GM18870 (cell line): ENCODE data around the gene BTBD8.

Experiments
- ATAC-seq: cut with Tn5 transposase; IDR thresholded peaks from one replicate; pipeline ENCODE4 v1.9.1; 2021; ENCODE audit warnings: moderate library complexity; ENCODE audit not compliant: unreplicated experiment

The BTBD8 gene

GRCh38 chr1:92188436-92189255, 108.5 kb downstream of the BTBD8 start:
- no peak for ATAC-seq

GRCh38 chr1:92191726-92192125, 111.6 kb downstream of the BTBD8 start:
- no peak for ATAC-seq

- no peak for ATAC-seq
Measured at GRCh38 chr1:92192246-92192645, 112.1 kb downstream of the BTBD8 start.

- ATAC-seq, result no peak
Measured at GRCh38 chr1:92194511-92194910, 114.4 kb downstream of the BTBD8 start.

- ATAC-seq, result no peak
Measured at GRCh38 chr1:92201973-92202372, 121.8 kb downstream of the BTBD8 start.

GRCh38 chr1:92203105-92203504, 123.0 kb downstream of the BTBD8 start:
- ATAC-seq, result no peak

- no peak for ATAC-seq
Measured at GRCh38 chr1:92210701-92211100, 130.6 kb downstream of the BTBD8 start.

GRCh38 chr1:92211166-92211565, 131.0 kb downstream of the BTBD8 start:
- ATAC-seq, result no peak

- no peak for ATAC-seq
Measured at GRCh38 chr1:92217721-92218120, 137.6 kb downstream of the BTBD8 start, which contains the start of gene C1orf146. Gene C1orf146 (plus strand): TSS chr1:92217915. CDS start chr1:92231421, 13,506 bp downstream.

- no peak for ATAC-seq
Measured at GRCh38 chr1:92218559-92218958, 138.4 kb downstream of the BTBD8 start.

- ATAC-seq, result no peak
Measured at GRCh38 chr1:92219028-92219427, 138.9 kb downstream of the BTBD8 start.

GRCh38 chr1:92228401-92228800, 148.3 kb downstream of the BTBD8 start:
- no peak for ATAC-seq

GRCh38 chr1:92230736-92231135, 150.6 kb downstream of the BTBD8 start:
- ATAC-seq, result no peak
